GM13977 (cell line): ENCODE measurements around the gene ZGRF1.

ENCODE experiments used
- DNase-seq: peaks from one replicate; pipeline ENCODE4 v3.0.0; 2012; ENCODE audit warnings: low spot score
- in situ Hi-C: fragments of 300-500 bp; cut with MboI; formaldehyde crosslinking; loops from one replicate; pipeline ENCODE4 v1.12.0; 2022; ENCODE audit warnings: low sequenced_read_pairs, low pct_unique_long_range_greater_than_20kb, mixed read lengths, inconsistent platforms; ENCODE audit not compliant: unreplicated experiment
- TF ChIP-seq, protein P1 (sequence below): IDR thresholded peaks from 2 replicates; pipeline ENCODE4 v1.5.1; 2012; ENCODE audit warnings: mild to moderate bottlenecking, control low read depth; ENCODE audit not compliant: insufficient read depth; ENCODE audit errors: extremely low read depth, missing control alignments

ZGRF1 gene, protein sequence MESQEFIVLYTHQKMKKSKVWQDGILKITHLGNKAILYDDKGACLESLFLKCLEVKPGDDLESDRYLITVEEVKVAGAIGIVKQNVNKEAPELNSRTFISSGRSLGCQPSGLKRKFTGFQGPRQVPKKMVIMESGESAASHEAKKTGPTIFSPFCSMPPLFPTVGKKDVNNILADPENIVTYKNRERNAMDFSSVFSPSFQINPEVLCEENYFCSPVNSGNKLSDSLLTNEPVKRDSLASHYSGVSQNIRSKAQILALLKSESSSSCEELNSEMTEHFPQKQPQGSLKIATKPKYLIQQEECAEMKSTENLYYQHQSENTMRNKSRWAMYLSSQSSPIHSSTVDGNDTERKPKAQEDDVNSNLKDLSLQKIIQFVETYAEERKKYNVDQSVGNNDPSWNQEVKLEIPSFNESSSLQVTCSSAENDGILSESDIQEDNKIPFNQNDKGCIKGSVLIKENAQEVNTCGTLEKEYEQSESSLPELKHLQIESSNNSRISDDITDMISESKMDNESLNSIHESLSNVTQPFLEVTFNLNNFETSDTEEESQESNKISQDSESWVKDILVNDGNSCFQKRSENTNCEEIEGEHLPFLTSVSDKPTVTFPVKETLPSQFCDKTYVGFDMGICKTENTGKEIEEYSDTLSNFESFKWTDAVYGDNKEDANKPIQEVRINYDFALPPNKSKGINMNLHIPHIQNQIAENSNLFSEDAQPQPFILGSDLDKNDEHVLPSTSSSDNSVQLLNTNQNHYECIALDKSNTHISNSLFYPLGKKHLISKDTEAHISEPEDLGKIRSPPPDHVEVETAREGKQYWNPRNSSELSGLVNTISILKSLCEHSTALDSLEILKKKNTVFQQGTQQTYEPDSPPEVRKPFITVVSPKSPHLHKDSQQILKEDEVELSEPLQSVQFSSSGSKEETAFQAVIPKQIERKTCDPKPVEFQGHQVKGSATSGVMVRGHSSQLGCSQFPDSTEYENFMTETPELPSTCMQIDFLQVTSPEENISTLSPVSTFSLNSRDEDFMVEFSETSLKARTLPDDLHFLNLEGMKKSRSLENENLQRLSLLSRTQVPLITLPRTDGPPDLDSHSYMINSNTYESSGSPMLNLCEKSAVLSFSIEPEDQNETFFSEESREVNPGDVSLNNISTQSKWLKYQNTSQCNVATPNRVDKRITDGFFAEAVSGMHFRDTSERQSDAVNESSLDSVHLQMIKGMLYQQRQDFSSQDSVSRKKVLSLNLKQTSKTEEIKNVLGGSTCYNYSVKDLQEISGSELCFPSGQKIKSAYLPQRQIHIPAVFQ (N-terminal part only)

DNA sequence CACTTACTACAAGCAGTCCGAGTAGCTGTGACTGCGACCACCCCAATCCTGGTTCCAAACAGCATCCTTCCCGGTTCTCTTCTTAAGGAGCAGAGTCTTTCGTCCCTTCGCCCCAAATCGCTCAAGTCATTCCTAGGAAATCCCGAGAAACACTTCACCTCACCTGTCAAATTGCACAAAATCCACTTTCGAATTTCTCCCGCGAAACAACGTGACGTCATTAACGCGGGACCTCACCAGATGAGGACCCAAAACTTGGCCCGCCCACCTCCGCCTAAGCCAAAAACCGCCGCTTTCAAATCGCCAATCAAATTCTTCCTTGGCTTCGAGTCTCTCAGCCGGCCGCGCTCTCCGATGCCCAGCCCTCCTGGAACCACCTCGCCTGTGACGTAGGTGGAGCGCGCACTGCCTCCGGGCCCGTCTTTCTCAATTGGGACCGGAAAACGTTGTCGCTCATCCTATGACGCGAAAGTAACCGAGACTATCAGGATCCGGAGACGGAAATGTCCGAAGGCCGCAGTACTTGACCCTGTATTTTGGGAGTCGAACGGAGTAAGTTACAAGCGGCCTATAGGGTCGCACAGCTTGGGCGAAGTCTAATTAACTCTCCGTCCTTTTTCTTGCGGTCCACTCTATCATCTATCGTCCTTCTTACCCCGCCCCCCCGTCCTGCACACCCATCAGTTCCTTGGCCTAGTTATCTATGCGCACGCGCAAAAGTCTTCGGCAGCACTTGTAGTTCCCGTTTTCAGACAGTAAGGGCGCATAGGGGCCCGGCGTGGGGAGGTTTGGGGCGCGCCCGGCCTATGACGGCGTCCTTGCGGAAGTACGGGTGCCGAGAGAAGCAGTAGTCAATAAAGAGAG lies at the start of gene ZGRF1, which contains the start of gene LARP7:
Gene ZGRF1 (minus strand): TSS at position 222 of the 864 bp plus-strand sequence. CDS start 3,733 bp downstream, outside the sequence.
Gene LARP7 (plus strand): TSS at position 456 of the 864 bp plus-strand sequence. CDS start 7,527 bp downstream, outside the sequence.
- peak; percentile 84 for DNase-seq
- in situ Hi-C loops: no loop called here
- TF ChIP-seq, protein P1, sequence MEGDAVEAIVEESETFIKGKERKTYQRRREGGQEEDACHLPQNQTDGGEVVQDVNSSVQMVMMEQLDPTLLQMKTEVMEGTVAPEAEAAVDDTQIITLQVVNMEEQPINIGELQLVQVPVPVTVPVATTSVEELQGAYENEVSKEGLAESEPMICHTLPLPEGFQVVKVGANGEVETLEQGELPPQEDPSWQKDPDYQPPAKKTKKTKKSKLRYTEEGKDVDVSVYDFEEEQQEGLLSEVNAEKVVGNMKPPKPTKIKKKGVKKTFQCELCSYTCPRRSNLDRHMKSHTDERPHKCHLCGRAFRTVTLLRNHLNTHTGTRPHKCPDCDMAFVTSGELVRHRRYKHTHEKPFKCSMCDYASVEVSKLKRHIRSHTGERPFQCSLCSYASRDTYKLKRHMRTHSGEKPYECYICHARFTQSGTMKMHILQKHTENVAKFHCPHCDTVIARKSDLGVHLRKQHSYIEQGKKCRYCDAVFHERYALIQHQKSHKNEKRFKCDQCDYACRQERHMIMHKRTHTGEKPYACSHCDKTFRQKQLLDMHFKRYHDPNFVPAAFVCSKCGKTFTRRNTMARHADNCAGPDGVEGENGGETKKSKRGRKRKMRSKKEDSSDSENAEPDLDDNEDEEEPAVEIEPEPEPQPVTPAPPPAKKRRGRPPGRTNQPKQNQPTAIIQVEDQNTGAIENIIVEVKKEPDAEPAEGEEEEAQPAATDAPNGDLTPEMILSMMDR: peak; percentile 69

DNA sequence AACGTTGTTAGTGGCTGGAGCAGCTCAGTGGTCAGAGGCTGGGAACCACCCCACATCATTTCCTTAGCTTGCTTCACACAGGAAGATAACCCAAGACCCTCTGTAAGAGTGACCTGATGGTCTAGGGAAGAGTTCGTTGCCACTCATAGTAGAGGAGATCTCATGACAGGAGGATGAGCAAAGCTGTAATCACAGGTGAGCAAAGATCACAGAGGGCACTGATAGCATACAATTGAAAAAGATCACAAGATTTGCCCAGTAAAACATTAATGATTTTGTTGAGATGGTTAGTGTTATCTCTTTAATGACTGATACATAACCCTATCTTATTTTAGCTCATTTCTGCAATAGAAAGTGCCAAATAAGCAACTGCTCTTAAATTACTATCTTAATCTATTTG lies 44.3 kb upstream of the ZGRF1 start:
- TF ChIP-seq, protein P1: no peak
- DNase-seq: no peak
- in situ Hi-C loops: no loop called here

DNA sequence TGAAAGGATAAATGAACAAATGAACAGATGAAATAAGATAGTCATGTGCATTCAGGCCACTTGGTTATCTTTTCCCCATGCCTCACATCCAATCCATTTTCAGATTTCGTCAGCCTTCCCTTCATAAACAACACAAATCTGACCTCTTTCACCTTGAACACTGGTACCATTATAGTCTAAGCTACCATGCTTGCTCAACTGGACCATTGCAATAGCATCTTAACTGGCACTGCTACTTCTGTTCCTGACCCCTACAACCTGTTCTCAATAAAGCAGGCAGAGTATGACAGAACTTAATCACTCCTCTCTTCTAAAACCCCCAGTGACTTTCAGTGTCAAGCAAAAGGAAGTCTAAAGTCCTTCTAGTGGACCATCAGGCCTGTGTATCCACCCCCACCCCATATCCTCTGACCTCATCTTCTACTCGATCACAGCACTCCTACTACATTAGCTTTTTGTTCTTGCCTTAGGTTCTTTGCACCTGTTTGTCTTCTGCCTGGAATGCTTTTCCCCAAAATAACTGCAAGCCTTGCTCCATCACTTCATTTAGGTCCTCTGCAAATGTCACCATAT lies 40.9 kb upstream of the ZGRF1 start:
- in situ Hi-C loops: no loop called here
- TF ChIP-seq, protein P1: no peak
- no peak for DNase-seq

DNA sequence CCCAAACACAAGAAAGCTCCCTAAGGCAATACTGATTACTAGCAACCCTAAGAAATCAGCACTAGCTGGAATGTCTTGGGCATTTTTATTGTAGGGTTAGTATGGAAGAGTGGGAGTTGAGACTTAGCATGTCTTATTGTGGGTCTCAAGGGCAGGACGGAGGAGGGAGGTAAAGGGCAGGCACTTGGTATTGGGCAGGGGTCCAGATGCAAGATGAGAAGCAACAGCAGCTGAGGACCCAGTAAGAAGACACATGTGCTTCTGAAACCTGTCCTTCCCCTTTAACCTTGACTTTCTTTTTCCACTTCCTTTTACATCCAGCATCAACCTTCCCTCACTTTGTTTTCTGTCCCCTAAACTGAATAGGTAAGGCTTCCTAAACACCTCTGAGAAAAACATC lies 37.7 kb upstream of the ZGRF1 start:
- TF ChIP-seq, protein P1: no peak
- in situ Hi-C loops: no loop called here
- no peak for DNase-seq

DNA sequence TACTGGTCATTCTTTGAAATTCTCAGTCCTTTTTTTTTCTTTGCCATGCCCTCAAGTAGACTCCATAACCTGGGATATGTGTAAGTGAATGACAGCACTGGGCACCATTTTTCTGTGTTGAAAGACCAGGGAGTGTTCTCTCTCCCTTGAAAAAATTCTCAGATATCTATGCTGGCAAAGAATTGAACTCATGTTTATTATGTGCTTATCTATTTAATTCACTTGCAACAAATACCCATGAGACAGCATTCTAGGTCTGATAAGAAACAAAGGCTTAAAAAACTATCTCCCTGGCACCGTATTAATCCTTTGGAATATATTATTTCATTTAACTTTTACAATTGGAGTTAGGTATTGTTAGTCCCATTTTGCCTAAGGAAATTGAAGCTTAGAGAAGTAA lies 37.0 kb upstream of the ZGRF1 start:
- in situ Hi-C loops: no loop called here
- DNase-seq: no peak

More for the DNA sequence above, 37.0 kb upstream of the ZGRF1 start:
- TF ChIP-seq, protein P1: no peak
